DND-41 (cell line): ENCODE results near the gene DUSP12.

Source experiments
- EZH2 ChIP-seq: IDR thresholded peaks from 3 replicates; pipeline ENCODE4 v1.6.1; 2012; ENCODE audit warnings: borderline replicate concordance, low read depth, mild to moderate bottlenecking, moderate library complexity, low read length, inconsistent platforms; ENCODE audit not compliant: severe bottlenecking
- TF ChIP-seq, protein P1 (sequence below): IDR thresholded peaks from 2 replicates; pipeline ENCODE4 v1.5.1; 2012; ENCODE audit warnings: borderline replicate concordance, low read length, moderate library complexity, mild to moderate bottlenecking; ENCODE audit not compliant: poor library complexity, severe bottlenecking; ENCODE audit errors: extremely low read depth

DNA sequence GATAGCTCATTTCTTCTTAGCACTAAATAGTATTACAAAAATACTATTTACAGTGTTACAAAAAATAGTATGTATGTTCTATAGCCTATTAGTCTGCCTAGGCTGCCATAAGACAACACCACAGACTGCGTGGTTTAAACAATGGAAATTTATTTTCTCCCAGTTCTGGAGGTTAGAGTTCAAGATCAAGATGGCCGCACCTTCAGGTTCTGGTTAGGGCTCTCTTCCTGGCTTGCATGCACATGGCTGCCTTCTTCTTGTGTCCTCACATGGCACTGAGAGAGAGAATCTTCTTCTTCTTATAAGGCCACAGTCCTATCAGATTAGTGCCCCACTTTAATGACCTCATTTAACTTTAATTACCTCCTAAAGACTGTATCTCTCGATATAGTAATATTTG, 20.7 kb downstream of the DUSP12 start:
- TF ChIP-seq, protein P1, sequence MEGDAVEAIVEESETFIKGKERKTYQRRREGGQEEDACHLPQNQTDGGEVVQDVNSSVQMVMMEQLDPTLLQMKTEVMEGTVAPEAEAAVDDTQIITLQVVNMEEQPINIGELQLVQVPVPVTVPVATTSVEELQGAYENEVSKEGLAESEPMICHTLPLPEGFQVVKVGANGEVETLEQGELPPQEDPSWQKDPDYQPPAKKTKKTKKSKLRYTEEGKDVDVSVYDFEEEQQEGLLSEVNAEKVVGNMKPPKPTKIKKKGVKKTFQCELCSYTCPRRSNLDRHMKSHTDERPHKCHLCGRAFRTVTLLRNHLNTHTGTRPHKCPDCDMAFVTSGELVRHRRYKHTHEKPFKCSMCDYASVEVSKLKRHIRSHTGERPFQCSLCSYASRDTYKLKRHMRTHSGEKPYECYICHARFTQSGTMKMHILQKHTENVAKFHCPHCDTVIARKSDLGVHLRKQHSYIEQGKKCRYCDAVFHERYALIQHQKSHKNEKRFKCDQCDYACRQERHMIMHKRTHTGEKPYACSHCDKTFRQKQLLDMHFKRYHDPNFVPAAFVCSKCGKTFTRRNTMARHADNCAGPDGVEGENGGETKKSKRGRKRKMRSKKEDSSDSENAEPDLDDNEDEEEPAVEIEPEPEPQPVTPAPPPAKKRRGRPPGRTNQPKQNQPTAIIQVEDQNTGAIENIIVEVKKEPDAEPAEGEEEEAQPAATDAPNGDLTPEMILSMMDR, result no peak
- TF ChIP-seq EZH2, result no peak
